OCI-LY7 (cell line): ENCODE data around the gene ELAVL3.
"Not testable (repeated sequence)": the region's sequence is repeated elsewhere in the genome, so short reads cannot be mapped to it uniquely, and the experiment has no call there.

Experiments used
- EZH2phosphoT487 ChIP-seq: fragments of 200-600 bp; sonication (generic); IDR thresholded peaks from 2 replicates; pipeline ENCODE4 v1.6.1; 2018; ENCODE audit warnings: low read depth, borderline replicate concordance, mild to moderate bottlenecking, mixed run types, antibody characterized with exemption, low read length, moderate library complexity, mixed read lengths
- TF ChIP-seq, protein P1 (sequence below): fragments of 200-600 bp; sonication (generic); conservative IDR thresholded peaks from 2 replicates; pipeline ENCODE4 v1.5.1; 2014; ENCODE audit warnings: mild to moderate bottlenecking, antibody characterized with exemption, low read length, moderate library complexity, mixed read lengths

DNA sequence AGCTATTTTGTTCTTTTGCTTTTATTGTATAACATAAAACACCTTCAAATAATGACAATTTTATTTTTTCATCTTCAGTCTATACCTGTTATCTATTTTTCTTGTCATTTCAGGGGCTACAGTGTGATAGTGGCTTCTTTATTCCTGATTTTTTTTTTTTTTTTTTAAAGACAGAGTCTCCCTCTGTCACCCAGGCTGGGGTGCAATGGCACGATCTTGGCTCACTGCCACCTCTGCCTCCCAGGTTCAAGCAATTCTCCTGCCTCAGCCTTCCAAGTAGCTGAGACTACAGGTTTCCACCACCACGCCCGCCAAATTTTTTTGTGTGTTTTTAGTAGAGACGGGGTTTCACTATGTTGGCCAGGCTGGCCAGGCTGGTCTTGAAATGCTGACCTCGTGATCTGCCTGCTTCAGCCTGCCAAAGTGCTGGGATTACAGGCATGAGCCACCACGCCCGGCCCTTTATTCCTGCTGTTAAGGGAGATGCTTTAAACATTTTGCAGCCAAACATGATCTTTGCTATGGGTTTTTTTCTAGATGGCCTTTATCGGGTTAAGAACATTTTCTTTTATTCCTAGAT lies 12.5 kb downstream of the ELAVL3 start:
- not testable (repeated sequence) for TF ChIP-seq EZH2phosphoT487
- TF ChIP-seq, protein P1, sequence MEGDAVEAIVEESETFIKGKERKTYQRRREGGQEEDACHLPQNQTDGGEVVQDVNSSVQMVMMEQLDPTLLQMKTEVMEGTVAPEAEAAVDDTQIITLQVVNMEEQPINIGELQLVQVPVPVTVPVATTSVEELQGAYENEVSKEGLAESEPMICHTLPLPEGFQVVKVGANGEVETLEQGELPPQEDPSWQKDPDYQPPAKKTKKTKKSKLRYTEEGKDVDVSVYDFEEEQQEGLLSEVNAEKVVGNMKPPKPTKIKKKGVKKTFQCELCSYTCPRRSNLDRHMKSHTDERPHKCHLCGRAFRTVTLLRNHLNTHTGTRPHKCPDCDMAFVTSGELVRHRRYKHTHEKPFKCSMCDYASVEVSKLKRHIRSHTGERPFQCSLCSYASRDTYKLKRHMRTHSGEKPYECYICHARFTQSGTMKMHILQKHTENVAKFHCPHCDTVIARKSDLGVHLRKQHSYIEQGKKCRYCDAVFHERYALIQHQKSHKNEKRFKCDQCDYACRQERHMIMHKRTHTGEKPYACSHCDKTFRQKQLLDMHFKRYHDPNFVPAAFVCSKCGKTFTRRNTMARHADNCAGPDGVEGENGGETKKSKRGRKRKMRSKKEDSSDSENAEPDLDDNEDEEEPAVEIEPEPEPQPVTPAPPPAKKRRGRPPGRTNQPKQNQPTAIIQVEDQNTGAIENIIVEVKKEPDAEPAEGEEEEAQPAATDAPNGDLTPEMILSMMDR = not testable (repeated sequence)
